ENCODE data around the gene P2RX3. TPM values are rescaled to one million over a fixed set of nuclear protein-coding genes. Genes with fewer than 3 reads are reported as not detected.

Gene P2RX3
- total RNA-seq, 2 experiments from 2014 or later: not detected

DNA sequence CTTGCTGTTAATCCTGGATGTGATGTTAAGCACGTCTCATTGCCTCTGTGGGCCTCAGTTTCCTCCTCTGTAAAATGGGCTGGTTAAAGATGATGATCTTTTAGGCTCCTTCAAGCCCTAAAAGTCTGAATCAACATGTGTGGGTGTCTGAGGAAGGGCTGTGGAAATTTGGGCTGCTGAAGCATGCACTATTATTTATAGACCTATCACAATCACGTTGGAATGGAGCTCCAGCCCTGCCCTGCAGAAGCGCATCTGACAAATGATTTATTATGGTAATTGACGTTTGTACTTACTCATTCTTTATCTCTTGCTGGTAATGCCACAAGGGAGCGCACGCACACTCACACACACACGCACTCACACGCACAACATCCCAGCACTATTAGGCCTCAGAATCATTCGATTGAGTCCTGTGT, 20.4 kb downstream of the P2RX3 start:
- ATAC-seq (ENCODE audit: poor library complexity): no peak
- no peak overlapping the region for H3K4me3 ChIP-seq (ENCODE audit: low read length)
- intact Hi-C loops (cut with DNase I, micrococcal nuclease): loop anchor here in 1 of 2 experiments (5.0 kb wide), 1 partner anchor 74 kb away; no protein-coding TSS in a partner anchor
- TF ChIP-seq CTCF (IDR thresholded peaks at IDR 0.05): no peak
- Mint-ChIP-seq H3K4me1 (ENCODE audit: low read depth) (no peaks in the 10 kb centered on the region), H3K36me3 (ENCODE audit: low read depth) (no peaks in the 10 kb centered on the region), H3K4me3 (no peak overlapping the region), H3K27me3 (peaks cover 12% of the 10 kb centered on the region), H3K9me3 (no peaks in the 10 kb centered on the region), H3K27ac (no peak overlapping the region)
- no peaks in the 10 kb centered on the region for H3K4me1 ChIP-seq (ENCODE audit: insufficient read depth, low read length)
- POLR2A ChIA-PET: no interaction called here
- no peak for DNase-seq
- H3K27ac ChIP-seq (ENCODE audit: low read depth in 1 of 2, low read length in 2 of 2): no peak overlapping the region
- H3K27me3 ChIP-seq (ENCODE audit: control insufficient read depth in 1 of 2, insufficient read depth in 2 of 2, low read length in 2 of 2): no peaks in the 10 kb centered on the region
- peaks cover 0 to 4% of the 10 kb centered on the region in 2 experiments for H3K9me3 ChIP-seq (ENCODE audit: control insufficient read depth in 1 of 2, insufficient read depth in 1 of 2, low read length in 2 of 2)
- no peaks in the 10 kb centered on the region for H3K36me3 ChIP-seq (ENCODE audit: insufficient read depth, low read length)
- CTCF ChIA-PET: no interaction called here

DNA sequence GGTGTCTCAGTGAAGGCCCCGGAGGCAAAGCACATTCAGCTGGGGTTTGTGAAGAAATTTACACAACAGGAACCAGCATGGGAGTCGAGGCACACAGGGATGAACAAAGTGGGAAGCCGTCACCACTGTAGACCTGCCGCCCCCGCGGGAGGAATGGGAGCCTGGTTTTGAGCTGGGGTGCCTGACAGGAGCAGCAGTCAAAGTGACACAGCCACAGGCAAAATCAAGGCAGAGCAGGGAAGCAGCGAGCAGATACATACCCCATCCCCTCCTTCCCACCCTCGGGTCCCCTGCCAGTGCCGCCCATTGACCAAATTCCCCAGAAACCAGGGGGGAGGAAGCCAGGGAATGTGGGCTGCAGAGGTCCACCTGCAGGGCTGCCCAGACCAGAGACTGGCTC, 20.8 kb downstream of the P2RX3 start:
- Mint-ChIP-seq H3K4me1 (ENCODE audit: low read depth) (no peaks in the 10 kb centered on the region), H3K4me3 (no peak overlapping the region), H3K36me3 (ENCODE audit: low read depth) (no peaks in the 10 kb centered on the region), H3K27ac (no peak overlapping the region), H3K9me3 (no peaks in the 10 kb centered on the region), H3K27me3 (peaks cover 7% of the 10 kb centered on the region)
- ATAC-seq (ENCODE audit: poor library complexity) (no peak), DNase-seq (no peak)
- H3K9me3 ChIP-seq (ENCODE audit: control insufficient read depth in 1 of 2, insufficient read depth in 1 of 2, low read length in 2 of 2): peaks cover 0 to 4% of the 10 kb centered on the region in 2 experiments
- no peak overlapping the region for H3K4me3 ChIP-seq (ENCODE audit: low read length)
- TF ChIP-seq CTCF (IDR thresholded peaks at IDR 0.05): no peak
- H3K36me3 ChIP-seq (ENCODE audit: insufficient read depth, low read length): no peaks in the 10 kb centered on the region
- no peaks in the 10 kb centered on the region for H3K27me3 ChIP-seq (ENCODE audit: control insufficient read depth in 1 of 2, insufficient read depth in 2 of 2, low read length in 2 of 2)
- CTCF ChIA-PET: no interaction called here
- H3K4me1 ChIP-seq (ENCODE audit: insufficient read depth, low read length): no peaks in the 10 kb centered on the region
- intact Hi-C loops (cut with DNase I, micrococcal nuclease): loop anchor here in 1 of 2 experiments (5.0 kb wide), 1 partner anchor 73 kb away; no protein-coding TSS in a partner anchor
- no peak overlapping the region for H3K27ac ChIP-seq (ENCODE audit: low read depth in 1 of 2, low read length in 2 of 2)
- POLR2A ChIA-PET: no interaction called here

- no peak for DNase-seq
- TF ChIP-seq CTCF (IDR thresholded peaks at IDR 0.05): no peak
- no peaks in the 10 kb centered on the region for H3K36me3 Mint-ChIP-seq (ENCODE audit: low read depth)
- no peak overlapping the region for H3K4me3 Mint-ChIP-seq
- Histone ChIP-seq H3K27ac (ENCODE audit: low read depth in 1 of 2, low read length in 2 of 2) (no peak overlapping the region), H3K4me1 (ENCODE audit: insufficient read depth, low read length) (no peaks in the 10 kb centered on the region), H3K9me3 (ENCODE audit: control insufficient read depth in 1 of 2, insufficient read depth in 1 of 2, low read length in 2 of 2) (peaks cover 0 to 4% of the 10 kb centered on the region in 2 experiments), H3K4me3 (ENCODE audit: low read length) (no peak overlapping the region), H3K27me3 (ENCODE audit: control insufficient read depth in 1 of 2, insufficient read depth in 2 of 2, low read length in 2 of 2) (no peaks in the 10 kb centered on the region), H3K36me3 (ENCODE audit: insufficient read depth, low read length) (no peaks in the 10 kb centered on the region)
- intact Hi-C loops (cut with DNase I, micrococcal nuclease): loop anchor here in 1 of 2 experiments (5.0 kb wide), 1 partner anchor 73 kb away; no protein-coding TSS in a partner anchor
- ATAC-seq (ENCODE audit: poor library complexity): no peak
- H3K27me3 Mint-ChIP-seq: peaks cover 5% of the 10 kb centered on the region
- CTCF ChIA-PET: no interaction called here
- no peaks in the 10 kb centered on the region for H3K9me3 Mint-ChIP-seq
- H3K4me1 Mint-ChIP-seq (ENCODE audit: low read depth): no peaks in the 10 kb centered on the region
- no peak overlapping the region for H3K27ac Mint-ChIP-seq
- POLR2A ChIA-PET: no interaction called here
Measured at GRCh38 chr11:57359396-57359795, 21.2 kb downstream of the P2RX3 start.
